Immature natural killer cell (primary cell): ENCODE data around the gene GIGYF2. TPM values are rescaled to one million over a fixed set of nuclear protein-coding genes. Genes with fewer than 3 reads are reported as not detected.

Experiments used
- DNase-seq, 3 donors: peaks; one replicate each; pipeline ENCODE4 v3.0.0; 2022; ENCODE audit warnings: mixed read lengths in 1 of 3
- H3K27ac Mint-ChIP-seq, 6 donors: one replicate each; pipeline ENCODE4 v1.8.0; 2020; ENCODE audit warnings: mixed read lengths in 6 of 6, mild to moderate bottlenecking in 5 of 6, inconsistent platforms in 4 of 6, moderate library complexity in 3 of 6
- H3K27me3 Mint-ChIP-seq, 3 donors: one replicate each; pipeline ENCODE4 v1.8.0; 2020 to 2021; ENCODE audit warnings: low read depth in 3 of 3, mild to moderate bottlenecking in 3 of 3, mixed read lengths in 3 of 3, moderate library complexity in 3 of 3, inconsistent platforms in 1 of 3
- H3K36me3 Mint-ChIP-seq, 3 donors: one replicate each; pipeline ENCODE4 v1.8.0; 2020; ENCODE audit warnings: mixed read lengths in 3 of 3, inconsistent platforms in 2 of 3, mild to moderate bottlenecking in 2 of 3
- H3K4me1 Mint-ChIP-seq, 2 donors: one replicate each; pipeline ENCODE4 v1.8.0; 2020; ENCODE audit warnings: inconsistent platforms in 2 of 2, mild to moderate bottlenecking in 2 of 2, mixed read lengths in 2 of 2, moderate library complexity in 1 of 2
- H3K4me3 Mint-ChIP-seq, 5 donors: one replicate each; pipeline ENCODE4 v1.8.0; 2020; ENCODE audit warnings: mild to moderate bottlenecking in 5 of 5, mixed read lengths in 5 of 5, inconsistent platforms in 3 of 5, moderate library complexity in 3 of 5
- H3K9me3 Mint-ChIP-seq, 6 donors: one replicate each; pipeline ENCODE4 v1.8.0; 2020; ENCODE audit warnings: mild to moderate bottlenecking in 6 of 6, mixed read lengths in 6 of 6, inconsistent platforms in 4 of 6, moderate library complexity in 3 of 6
- polyA plus RNA-seq, 3 donors: library from polyadenylated mRNA; unstranded; fragments of 300-500 nt; fragmentation: Illumina TruSeq; gene quantifications; one replicate each; pipeline ENCODE4 v1.2.3, GENCODE V29; 2021

Gene GIGYF2
- polyA plus RNA-seq, 3 donors from 2014 or later, result 7.8 to 41.3 (median 13.0) TPM

DNA sequence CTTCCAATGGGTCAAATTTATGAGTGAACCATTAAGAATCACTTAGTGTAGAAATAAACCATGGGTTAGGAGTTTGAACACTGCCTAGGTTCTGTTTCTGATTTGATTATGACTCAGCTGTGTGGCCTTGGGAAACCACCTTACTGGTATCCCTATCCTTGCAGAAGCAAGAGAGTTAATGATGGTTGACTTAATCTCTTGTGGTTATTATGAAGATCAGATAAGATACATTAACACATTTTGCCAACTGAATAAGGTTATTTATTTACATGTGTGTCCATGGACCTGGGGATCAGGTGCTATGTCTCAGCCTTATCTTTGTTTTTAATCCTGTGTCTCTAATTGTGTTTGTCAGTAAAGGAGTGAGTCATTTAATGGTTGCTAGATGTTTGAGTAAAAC is 84.6 kb downstream of the GIGYF2 start:
- no peak for DNase-seq
- no peaks in the 10 kb centered on the region for H3K9me3 Mint-ChIP-seq
- peaks cover 0 to 5% of the 10 kb centered on the region in 2 donors for H3K4me1 Mint-ChIP-seq
- H3K27ac Mint-ChIP-seq, result no peak overlapping the region
- H3K27me3 Mint-ChIP-seq, result peaks cover 0 to 3% (median 0%) of the 10 kb centered on the region in 3 donors
- H3K4me3 Mint-ChIP-seq, result no peak overlapping the region
- peaks cover 0 to 22% (median 12%) of the 10 kb centered on the region in 3 donors for H3K36me3 Mint-ChIP-seq

DNA sequence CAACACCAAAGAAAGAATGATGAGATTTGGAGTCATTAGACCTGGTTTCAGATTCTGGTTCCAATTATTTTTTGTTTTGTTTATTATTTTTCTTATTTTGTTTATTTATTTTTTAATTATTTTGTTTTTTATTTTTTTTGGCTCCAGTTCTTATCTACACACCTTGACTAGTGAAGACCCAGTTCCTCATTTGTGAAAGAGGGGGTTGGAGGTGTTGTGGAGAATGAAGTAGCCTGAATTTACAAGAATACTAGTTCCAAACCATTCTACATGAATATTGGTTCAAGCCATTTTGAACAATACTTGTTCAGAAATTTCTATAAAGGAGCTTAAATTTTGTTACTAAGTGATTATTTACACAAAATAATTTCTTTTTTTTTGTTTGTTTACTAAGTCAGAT is 86.1 kb downstream of the GIGYF2 start:
- Mint-ChIP-seq H3K27me3 (peaks cover 0 to 3% (median 0%) of the 10 kb centered on the region in 3 donors), H3K4me3 (no peak overlapping the region), H3K4me1 (peaks cover 0 to 5% of the 10 kb centered on the region in 2 donors), H3K27ac (no peak overlapping the region), H3K36me3 (peaks cover 5 to 32% (median 19%) of the 10 kb centered on the region in 3 donors), H3K9me3 (no peaks in the 10 kb centered on the region)
- no peak for DNase-seq

DNA sequence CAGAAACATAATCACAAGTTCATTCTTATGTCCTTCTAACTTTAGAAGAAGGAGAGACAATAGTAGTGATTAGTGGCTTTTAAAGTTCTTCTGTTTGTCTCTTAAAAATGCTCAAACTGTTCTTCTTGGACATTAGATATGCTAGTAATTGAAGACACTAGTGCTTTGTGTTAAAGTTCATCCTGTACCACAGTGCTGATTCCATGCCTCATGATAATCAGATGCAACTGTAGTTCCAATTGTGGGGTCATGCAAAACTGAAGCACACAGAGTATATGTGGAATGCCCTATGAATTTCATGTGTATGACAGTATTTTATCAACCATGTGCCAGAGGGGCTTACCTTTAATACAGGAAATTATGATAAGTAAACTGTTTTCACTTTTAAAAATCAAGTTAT is 90.7 kb downstream of the GIGYF2 start:
- no peaks in the 10 kb centered on the region for H3K27me3 Mint-ChIP-seq
- H3K4me1 Mint-ChIP-seq, result no peaks in the 10 kb centered on the region
- no peak for DNase-seq
- H3K36me3 Mint-ChIP-seq, result peaks cover 25 to 56% (median 30%) of the 10 kb centered on the region in 3 donors
- H3K4me3 Mint-ChIP-seq, result no peak overlapping the region
- no peak overlapping the region for H3K27ac Mint-ChIP-seq
- no peaks in the 10 kb centered on the region for H3K9me3 Mint-ChIP-seq

DNA sequence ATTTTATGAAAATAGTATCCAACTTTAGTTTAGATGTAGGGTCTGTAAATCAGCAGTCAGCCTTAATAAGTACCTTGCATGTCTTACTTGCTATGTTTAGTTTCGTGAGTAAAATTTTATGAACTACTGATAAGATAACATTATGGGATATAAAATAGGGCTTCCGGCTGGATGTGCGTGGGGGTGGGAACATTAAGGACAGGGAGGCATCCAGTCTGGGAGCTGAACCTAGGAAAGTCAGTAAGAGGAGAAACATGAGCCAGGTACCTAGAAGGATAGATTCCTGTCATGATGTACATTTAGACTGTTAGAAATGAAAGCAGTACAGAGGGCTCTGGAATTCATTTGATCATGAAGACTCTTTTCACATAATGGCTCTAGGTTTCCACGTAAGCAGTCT is 92.0 kb downstream of the GIGYF2 start:
- no peak for DNase-seq
- peaks cover 25 to 56% (median 30%) of the 10 kb centered on the region in 3 donors for H3K36me3 Mint-ChIP-seq
- H3K4me3 Mint-ChIP-seq, result no peak overlapping the region
- no peaks in the 10 kb centered on the region for H3K27me3 Mint-ChIP-seq
- no peaks in the 10 kb centered on the region for H3K4me1 Mint-ChIP-seq
- H3K9me3 Mint-ChIP-seq, result no peaks in the 10 kb centered on the region
- H3K27ac Mint-ChIP-seq, result peak overlapping the region in 2 of 6 donors; percentile 1 to 6

DNA sequence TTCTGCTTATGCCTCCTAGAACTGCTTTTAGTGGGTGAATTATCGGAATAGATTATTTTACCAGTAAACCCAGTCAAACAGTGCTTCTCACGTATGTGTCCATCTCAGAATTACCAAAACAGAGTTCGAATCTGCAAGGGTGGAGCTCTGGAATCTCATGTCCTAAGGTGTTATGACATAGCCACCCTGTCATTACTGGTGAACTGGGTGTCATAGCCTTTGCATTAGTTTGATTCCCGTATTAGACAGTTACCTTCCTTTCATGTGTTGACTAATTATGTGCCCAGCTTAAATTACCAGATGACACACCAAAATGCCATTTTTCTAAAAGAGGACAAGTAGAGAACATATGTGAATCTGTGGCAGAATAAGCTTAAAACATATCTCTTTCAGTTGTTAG is 94.4 kb downstream of the GIGYF2 start:
- Mint-ChIP-seq H3K36me3 (peaks cover 25 to 62% (median 38%) of the 10 kb centered on the region in 3 donors), H3K4me1 (no peaks in the 10 kb centered on the region), H3K27me3 (no peaks in the 10 kb centered on the region), H3K4me3 (no peak overlapping the region), H3K27ac (no peak overlapping the region), H3K9me3 (no peaks in the 10 kb centered on the region)
- no peak for DNase-seq

DNA sequence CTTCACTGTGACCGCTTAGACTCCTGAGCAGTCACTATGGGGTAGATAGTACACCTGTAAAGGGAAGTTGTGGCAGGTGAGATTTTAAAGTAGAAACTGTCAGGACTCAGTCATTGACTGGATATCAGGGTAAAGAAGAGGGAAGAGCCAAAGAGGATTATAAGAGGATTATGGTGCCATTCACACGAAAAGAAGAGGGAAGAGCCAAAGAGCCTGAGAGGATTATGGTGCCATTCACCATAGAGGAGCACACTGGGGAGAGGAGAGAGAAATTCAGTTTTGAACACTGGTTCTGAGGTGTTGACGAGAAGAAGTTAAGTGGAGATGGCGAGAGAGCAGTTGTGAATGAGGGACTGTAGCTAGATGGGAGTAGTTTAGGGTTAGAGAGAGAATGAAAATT is 96.1 kb downstream of the GIGYF2 start:
- H3K9me3 Mint-ChIP-seq, result no peaks in the 10 kb centered on the region
- no peaks in the 10 kb centered on the region for H3K27me3 Mint-ChIP-seq
- no peaks in the 10 kb centered on the region for H3K4me1 Mint-ChIP-seq
- no peak for DNase-seq
- H3K4me3 Mint-ChIP-seq, result no peak overlapping the region
- no peak overlapping the region for H3K27ac Mint-ChIP-seq
- H3K36me3 Mint-ChIP-seq, result peaks cover 18 to 59% (median 40%) of the 10 kb centered on the region in 3 donors

DNA sequence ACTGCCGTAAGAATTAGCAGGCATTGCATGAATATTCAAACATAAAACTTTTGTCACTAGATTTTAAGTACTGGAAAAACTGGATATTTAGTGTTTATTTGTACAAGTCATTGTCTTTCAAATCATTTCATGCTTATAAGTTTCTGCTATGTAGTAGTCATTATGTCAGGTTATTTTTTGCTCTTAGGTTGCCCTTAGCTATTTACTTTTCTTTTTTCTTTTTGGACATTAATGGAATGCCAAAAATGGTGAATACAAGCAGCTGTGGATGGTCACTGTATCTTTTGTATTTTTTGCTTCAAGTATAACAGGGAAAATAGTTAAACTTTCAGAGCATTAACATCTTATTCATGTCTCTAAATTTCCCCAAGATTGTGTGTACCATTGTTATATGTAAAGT is 97.8 kb downstream of the GIGYF2 start:
- Mint-ChIP-seq H3K27me3 (peaks cover 0 to 3% (median 0%) of the 10 kb centered on the region in 3 donors), H3K4me1 (no peaks in the 10 kb centered on the region), H3K36me3 (peaks cover 18 to 50% (median 39%) of the 10 kb centered on the region in 3 donors), H3K9me3 (no peaks in the 10 kb centered on the region), H3K27ac (peak overlapping the region in 2 of 6 donors; percentile 4 to 27), H3K4me3 (no peak overlapping the region)
- no peak for DNase-seq

DNA sequence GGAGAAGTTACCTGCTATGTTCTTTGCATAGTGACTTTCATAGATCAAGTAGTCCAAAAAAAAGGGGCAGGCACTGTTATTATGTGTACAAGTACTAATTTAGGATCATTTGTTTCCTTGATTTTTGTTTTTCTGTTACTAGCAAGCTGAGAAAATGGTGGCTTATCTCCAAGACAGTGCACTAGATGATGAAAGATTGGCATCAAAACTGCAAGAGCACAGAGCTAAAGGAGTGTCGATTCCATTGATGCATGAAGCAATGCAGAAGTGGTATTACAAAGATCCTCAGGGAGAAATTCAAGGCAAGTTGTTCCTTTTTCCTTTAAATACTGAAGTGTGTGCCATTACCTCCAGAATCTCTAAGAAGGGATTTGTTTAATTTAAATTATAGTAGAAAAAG is 98.8 kb downstream of the GIGYF2 start:
- no peak overlapping the region for H3K27ac Mint-ChIP-seq

DNA sequence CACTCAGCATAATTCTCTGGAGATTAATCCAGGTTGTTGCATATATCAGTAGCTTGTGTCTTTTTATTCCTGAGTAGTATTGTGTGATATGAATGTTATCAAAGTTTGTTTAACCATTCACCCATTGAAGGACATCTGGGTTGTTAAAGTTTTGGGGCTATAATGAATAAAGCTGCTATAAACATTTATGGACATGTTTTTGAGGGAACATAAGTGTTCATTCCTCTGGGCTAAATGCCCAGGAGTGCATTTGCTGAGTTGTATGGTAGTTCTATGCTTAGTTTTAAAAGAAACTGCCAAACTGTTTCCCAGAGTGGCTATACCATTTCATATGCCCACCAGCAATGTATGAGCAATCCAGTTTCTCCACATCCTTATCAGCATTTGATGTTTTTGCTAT is 101.1 kb downstream of the GIGYF2 start:
- Mint-ChIP-seq H3K4me3 (no peak overlapping the region), H3K4me1 (no peaks in the 10 kb centered on the region), H3K9me3 (peaks cover 0 to 10% (median 0%) of the 10 kb centered on the region in 6 donors), H3K27ac (peak overlapping the region in 1 of 6 donors; percentile 19), H3K36me3 (peaks cover 26 to 50% (median 37%) of the 10 kb centered on the region in 3 donors), H3K27me3 (peaks cover 0 to 3% (median 0%) of the 10 kb centered on the region in 3 donors)
- no peak for DNase-seq

More for the DNA sequence above, 98.8 kb downstream of the GIGYF2 start:
- peaks cover 0 to 3% (median 0%) of the 10 kb centered on the region in 3 donors for H3K27me3 Mint-ChIP-seq
- DNase-seq, result no peak
- H3K4me1 Mint-ChIP-seq, result no peaks in the 10 kb centered on the region
- no peak overlapping the region for H3K4me3 Mint-ChIP-seq
- H3K9me3 Mint-ChIP-seq, result no peaks in the 10 kb centered on the region
- H3K36me3 Mint-ChIP-seq, result peaks cover 12 to 44% (median 36%) of the 10 kb centered on the region in 3 donors

DNA sequence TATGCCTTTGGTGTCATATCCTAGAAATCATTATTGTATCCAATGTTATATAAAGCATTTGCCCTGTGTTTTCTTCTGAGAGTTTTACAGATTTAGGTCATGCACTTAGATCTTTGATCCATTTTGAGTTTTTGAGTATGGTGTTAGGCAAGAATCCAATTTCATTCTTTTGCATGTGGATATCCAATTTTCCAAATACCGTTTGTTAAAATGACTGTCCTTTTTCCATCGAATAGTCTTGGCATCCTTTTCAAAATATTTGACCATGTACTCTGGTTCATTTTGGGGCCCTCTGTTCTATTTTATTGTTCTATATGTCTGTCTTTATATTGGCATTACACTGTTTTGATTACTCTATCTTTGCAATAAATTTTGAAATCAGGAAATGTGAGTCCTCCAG is 103.0 kb downstream of the GIGYF2 start:
- Mint-ChIP-seq H3K36me3 (peaks cover 29 to 56% (median 39%) of the 10 kb centered on the region in 3 donors), H3K27me3 (peaks cover 0 to 3% (median 1%) of the 10 kb centered on the region in 3 donors), H3K4me3 (no peak overlapping the region), H3K9me3 (peaks cover 0 to 10% (median 0%) of the 10 kb centered on the region in 6 donors), H3K4me1 (peaks cover 1 to 5% of the 10 kb centered on the region in 2 donors), H3K27ac (peak overlapping the region in 1 of 6 donors; percentile 22)
- no peak for DNase-seq

DNA sequence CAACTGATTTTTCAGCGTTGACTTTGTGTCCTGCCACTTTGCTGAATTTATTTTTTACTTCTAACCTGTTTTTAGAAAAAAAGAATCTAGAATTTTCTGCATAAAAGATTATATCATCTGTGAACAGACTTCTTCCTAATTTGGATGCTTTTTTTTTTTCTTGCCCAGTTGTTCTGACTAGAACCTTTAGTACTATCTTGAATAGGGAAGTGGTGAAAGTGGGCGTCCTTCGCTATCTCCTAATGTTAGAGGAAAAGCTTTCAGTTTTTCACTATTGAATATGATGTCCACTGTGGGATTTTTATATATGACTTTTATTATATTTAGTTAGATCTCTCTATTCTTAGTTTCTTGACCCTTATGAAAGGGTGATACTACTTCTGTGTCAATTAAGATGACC is 105.0 kb downstream of the GIGYF2 start:
- peaks cover 0 to 3% (median 1%) of the 10 kb centered on the region in 3 donors for H3K27me3 Mint-ChIP-seq
- H3K27ac Mint-ChIP-seq, result peak overlapping the region in 1 of 6 donors; percentile 31
- H3K9me3 Mint-ChIP-seq, result peaks cover 0 to 10% (median 0%) of the 10 kb centered on the region in 6 donors
- H3K36me3 Mint-ChIP-seq, result peaks cover 34 to 54% (median 47%) of the 10 kb centered on the region in 3 donors
- H3K4me3 Mint-ChIP-seq, result no peak overlapping the region
- no peak for DNase-seq
- peaks cover 4 to 10% of the 10 kb centered on the region in 2 donors for H3K4me1 Mint-ChIP-seq

DNA sequence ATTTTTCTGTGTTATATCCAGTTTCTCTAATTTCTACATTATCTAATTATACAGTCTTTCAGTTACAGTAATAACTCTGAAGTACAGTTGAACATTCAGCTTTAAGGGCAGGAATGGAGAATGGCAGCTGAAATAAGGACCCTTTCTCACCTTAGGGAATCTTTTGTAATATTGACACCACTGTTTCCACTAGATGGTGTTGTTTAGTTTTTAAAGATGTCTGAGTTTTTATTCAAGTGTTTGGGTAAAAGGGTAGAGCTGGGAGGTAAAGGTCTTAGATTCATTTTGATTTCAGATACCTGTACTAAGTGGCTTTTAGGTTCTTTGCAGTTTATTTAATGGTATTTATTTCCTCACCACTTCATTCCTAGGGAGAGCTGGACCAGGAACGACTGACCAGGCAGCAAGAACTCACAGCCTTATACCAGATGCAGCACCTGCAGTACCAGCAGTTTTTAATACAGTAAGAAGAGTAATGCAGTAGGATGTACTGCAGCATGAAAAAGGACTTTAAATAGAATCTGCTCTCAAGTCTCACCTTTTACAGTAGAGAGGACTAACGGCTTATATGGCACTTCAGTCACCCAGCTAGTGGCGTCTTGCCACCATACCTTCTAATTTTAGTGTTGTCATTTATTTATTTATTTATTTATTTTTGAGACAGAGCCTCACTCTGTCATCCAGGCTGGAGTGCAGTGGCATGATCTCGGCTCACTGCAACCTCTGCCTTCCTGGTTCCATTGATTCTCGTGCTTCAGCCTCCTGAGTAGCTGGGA is 112.4 kb downstream of the GIGYF2 start:
- DNase-seq, result no peak
- Mint-ChIP-seq H3K27me3 (peaks cover 0 to under 1% (median 0%) of the 10 kb centered on the region in 3 donors), H3K27ac (peak overlapping the region in 2 of 6 donors; percentile 5 to 50), H3K4me3 (no peak overlapping the region), H3K9me3 (no peaks in the 10 kb centered on the region), H3K4me1 (peaks cover 4 to 10% of the 10 kb centered on the region in 2 donors), H3K36me3 (peaks cover 14 to 60% (median 34%) of the 10 kb centered on the region in 3 donors)

DNA sequence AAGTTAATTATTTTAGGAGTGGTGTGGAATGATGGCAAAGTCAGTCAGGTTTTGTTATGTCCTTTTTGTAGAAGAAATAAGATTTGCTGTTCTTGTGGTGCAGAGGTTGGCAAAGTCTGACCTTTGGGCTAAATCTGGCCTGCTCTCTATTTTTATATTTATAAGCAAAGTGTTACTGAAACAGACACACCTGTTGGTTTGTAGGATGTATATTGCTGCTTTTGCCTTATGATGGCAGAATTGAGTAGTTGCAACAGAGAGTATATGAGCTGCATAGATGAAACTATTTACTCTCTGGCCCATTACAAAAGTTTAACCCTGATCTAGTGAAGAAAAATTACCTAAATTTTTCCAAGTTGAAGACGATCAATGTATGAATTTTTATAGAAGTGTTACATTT is 113.3 kb downstream of the GIGYF2 start:
- H3K9me3 Mint-ChIP-seq, result no peaks in the 10 kb centered on the region
- no peak overlapping the region for H3K27ac Mint-ChIP-seq
- peaks cover under 1 to 3% of the 10 kb centered on the region in 2 donors for H3K4me1 Mint-ChIP-seq
- H3K4me3 Mint-ChIP-seq, result no peak overlapping the region
- peaks cover 15 to 55% (median 29%) of the 10 kb centered on the region in 3 donors for H3K36me3 Mint-ChIP-seq
- peaks cover 0 to 3% (median 0%) of the 10 kb centered on the region in 3 donors for H3K27me3 Mint-ChIP-seq
- DNase-seq, result no peak

DNA sequence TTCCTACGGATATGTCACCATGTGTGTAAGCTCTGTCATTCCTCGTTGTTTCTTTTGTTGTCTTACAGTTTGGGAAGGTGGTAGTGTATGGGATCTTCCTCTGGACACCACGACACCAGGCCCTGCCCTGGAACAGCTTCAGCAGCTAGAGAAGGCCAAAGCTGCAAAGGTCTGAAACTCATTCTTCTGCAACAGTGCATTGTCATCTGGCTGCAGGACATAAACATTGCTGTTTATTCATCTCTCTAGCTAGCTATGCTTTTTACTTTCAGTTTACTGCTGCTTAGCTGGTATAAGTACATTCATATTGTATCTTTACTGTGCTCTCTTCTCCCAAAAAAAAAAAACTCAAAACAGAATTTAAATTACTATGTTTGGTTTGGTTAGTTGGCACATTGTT is 118.4 kb downstream of the GIGYF2 start:
- no peak overlapping the region for H3K4me3 Mint-ChIP-seq
- H3K27me3 Mint-ChIP-seq, result peaks cover 0 to 3% (median 0%) of the 10 kb centered on the region in 3 donors
- H3K36me3 Mint-ChIP-seq, result peaks cover 27 to 47% (median 33%) of the 10 kb centered on the region in 3 donors
- no peak for DNase-seq
- H3K27ac Mint-ChIP-seq, result peak overlapping the region in 1 of 6 donors; percentile 78
- no peaks in the 10 kb centered on the region for H3K9me3 Mint-ChIP-seq
- no peaks in the 10 kb centered on the region for H3K4me1 Mint-ChIP-seq
